ENCODE data around the gene PTPRT.

GRCh38 chr20:42281801-42282200, 907.9 kb downstream of the PTPRT start:
- TF ChIP-seq CTCF (IDR thresholded peaks at IDR 0.05) (no peak), POLR2A (IDR thresholded peaks at IDR 0.05) (no peak)

Data from transverse colon (tissue), 3 donors.